Breast epithelium (tissue), 3 donors: Measurements from ENCODE around the gene CENPP.

Experiments
- CTCF ChIP-seq, 3 donors: fragments of 450-650 bp; IDR thresholded peaks; one replicate each; pipeline ENCODE4 v1.5.1; 2016 to 2017; ENCODE audit warnings: antibody characterized with exemption in 3 of 3, mild to moderate bottlenecking in 3 of 3, moderate library complexity in 3 of 3
- POLR2AphosphoS5 ChIP-seq, 3 donors: sonication (generic); formaldehyde crosslinking; IDR thresholded peaks; one replicate each; pipeline ENCODE4 v1.6.1; 2017; ENCODE audit warnings: antibody characterized with exemption in 3 of 3

- no peak for TF ChIP-seq CTCF (IDR thresholded peaks at IDR 0.05)
- no peak for TF ChIP-seq POLR2AphosphoS5 (IDR thresholded peaks at IDR 0.05)
Measured at GRCh38 chr9:92422611-92423338, 97.0 kb downstream of the CENPP start.
